Transverse colon (tissue), 4 donors: ENCODE measurements around the gene CCDC172. TPM values are rescaled to one million over a fixed set of nuclear protein-coding genes. Genes with fewer than 3 reads are reported as not detected.
A peak's percentile ranks its signal among the peaks of the same experiment; 100 is the strongest.
"Not testable (repeated sequence)": the region's sequence is repeated elsewhere in the genome, so short reads cannot be mapped to it uniquely, and the experiment has no call there.

Experiments used
- DNase-seq: peaks from one replicate; pipeline ENCODE4 v3.0.0-alpha.2; 2019
- H3K27ac ChIP-seq, 4 donors: fragments of 200-600 bp; sonication (generic); 2 replicates each; pipeline ENCODE4 v1.5.1; 2016 to 2018; ENCODE audit warnings: inconsistent platforms in 4 of 4
- H3K27me3 ChIP-seq: fragments of 200-600 bp; sonication (generic); 2 replicates; pipeline ENCODE4 v1.5.1; 2017; ENCODE audit warnings: inconsistent platforms
- H3K36me3 ChIP-seq, 4 donors: fragments of 200-600 bp; sonication (generic); 2 replicates each; pipeline ENCODE4 v1.5.1; 2017 to 2019; ENCODE audit warnings: inconsistent platforms in 4 of 4
- H3K4me1 ChIP-seq, 4 donors: fragments of 200-600 bp; sonication (generic); 2 replicates each; pipeline ENCODE4 v1.5.1; 2017 to 2020; ENCODE audit warnings: inconsistent platforms in 4 of 4
- H3K4me3 ChIP-seq, 4 donors: fragments of 200-600 bp; sonication (generic); 1 replicate in 1 of 4; 2 replicates in 3 of 4; pipeline versions ENCODE4 v1.5.1 to v1.6.1; 2017 to 2019; ENCODE audit warnings: inconsistent platforms in 4 of 4
- H3K9me3 ChIP-seq, 2 donors: fragments of 200-600 bp; sonication (generic); 2 replicates each; pipeline ENCODE4 v1.5.1; 2017 to 2019; ENCODE audit warnings: inconsistent platforms in 2 of 2
- CTCF ChIP-seq, 5 experiments: fragments of 200-600 bp in 3 of 5; fragments of 450-650 bp in 2 of 5; sonication (generic) in 3 of 5; IDR thresholded peaks; 1 replicate in 2 of 5; 2 replicates in 3 of 5; pipeline ENCODE4 v1.5.1; 2016 to 2017; ENCODE audit warnings: antibody characterized with exemption in 5 of 5, inconsistent platforms in 3 of 5, mild to moderate bottlenecking in 2 of 5, moderate library complexity in 1 of 5
- EP300 ChIP-seq: sonication (generic); formaldehyde crosslinking; IDR thresholded peaks from one replicate; pipeline ENCODE4 v1.6.1; 2017; ENCODE audit warnings: antibody characterized with exemption, low read depth
- POLR2A ChIP-seq: fragments of 450-650 bp; IDR thresholded peaks from one replicate; pipeline ENCODE4 v1.6.1; 2016; ENCODE audit warnings: antibody characterized with exemption, mild to moderate bottlenecking, moderate library complexity
- POLR2AphosphoS5 ChIP-seq, 3 donors: sonication (generic); formaldehyde crosslinking; IDR thresholded peaks; one replicate each; pipeline ENCODE4 v1.6.1; 2016; ENCODE audit warnings: antibody characterized with exemption in 3 of 3
- WGBS, 2 donors: methylation state at CpG; one replicate each; pipeline ENCODE4 v1.1.5; 2018; ENCODE audit warnings: low coverage in 1 of 2; 5-methylcytosine and 5-hydroxymethylcytosine counted together
- in situ Hi-C, 4 donors: fragments of 200-750 bp; cut with MboI; loops; one replicate each; pipeline versions ENCODE4 v1.15.0 to v1.15.1; 2017; ENCODE audit warnings: low sequenced_read_pairs in 3 of 4, low pct_ligation_motif_present in 1 of 4, low pct_unique_long_range_greater_than_20kb in 1 of 4
- intact Hi-C: fragments of 100-400 bp; cut with DNase I; formaldehyde crosslinking; loops from one replicate; pipeline ENCODE4 v1.15.1; 2023; ENCODE audit warnings: low total_unique reads
- total RNA-seq, 4 donors: library from RNA; depleted of rRNA; stranded (reverse); fragments of >200 nt; gene quantifications; one replicate each; pipeline ENCODE4 v1.1.0, GENCODE V29; 2016

Gene CCDC172
- total RNA-seq, 4 donors from 2014 or later, result not detected

- H3K9me3 ChIP-seq, result no peaks in the 10 kb centered on the region
- no peaks in the 10 kb centered on the region for H3K4me1 ChIP-seq
- intact Hi-C loops, result loop anchor here (5.0 kb wide), 1 partner anchor 932 kb away; no protein-coding TSS in a partner anchor
- H3K4me3 ChIP-seq, result no peak overlapping the region
- DNase-seq, result no peak
- no peak overlapping the region for H3K27ac ChIP-seq
- H3K27me3 ChIP-seq, result no peaks in the 10 kb centered on the region
- no peaks in the 10 kb centered on the region for H3K36me3 ChIP-seq
- WGBS, 2 donors, result 69 to 88% methylated on average over 2 of the region's 2 CpGs
- TF ChIP-seq EP300 (no peak), POLR2A (no peak), POLR2AphosphoS5 (IDR thresholded peaks at IDR 0.05) (no peak), CTCF (IDR thresholded peaks at IDR 0.05) (no peak)
- in situ Hi-C loops, result loop anchor here in 1 of 4 donors (10.0 to 25.0 kb wide), 2 partner anchors 1031 to 1223 kb away; no protein-coding TSS in a partner anchor
Measured at GRCh38 chr10:116385311-116385710, 61.1 kb downstream of the CCDC172 start.

GRCh38 chr10:116385994-116386809 is 62.0 kb downstream of the CCDC172 start:
- intact Hi-C loops, result loop anchor here (5.0 kb wide), 1 partner anchor 931 kb away; no protein-coding TSS in a partner anchor
- Histone ChIP-seq H3K27me3 (no peaks in the 10 kb centered on the region), H3K4me3 (no peak overlapping the region)

GRCh38 chr10:116393246-116393831 is 69.1 kb downstream of the CCDC172 start:
- H3K27me3 ChIP-seq, H3K9me3 ChIP-seq, H3K4me3 ChIP-seq, DNase-seq, H3K4me1 ChIP-seq, intact Hi-C loops, H3K27ac ChIP-seq, H3K36me3 ChIP-seq: not testable (repeated sequence)
- WGBS, 2 donors, result 92 to 93% methylated on average over 8 to 23 of the region's 43 CpGs
- in situ Hi-C loops, result loop anchor here in 1 of 4 donors (25.0 kb wide), 1 partner anchor 1231 kb away; no protein-coding TSS in a partner anchor

More at GRCh38 chr10:116385994-116386809, 62.0 kb downstream of the CCDC172 start:
- WGBS, 2 donors, result 3 to 7% methylated on average over 1 of the region's 1 CpG
- Histone ChIP-seq H3K9me3 (no peaks in the 10 kb centered on the region), H3K4me1 (no peaks in the 10 kb centered on the region), H3K36me3 (no peaks in the 10 kb centered on the region), H3K27ac (no peak overlapping the region)
- no peak for DNase-seq
- peak; percentile 37 to 53 (median 47) for TF ChIP-seq CTCF (IDR thresholded peaks at IDR 0.05)
- TF ChIP-seq POLR2AphosphoS5 (IDR thresholded peaks at IDR 0.05), result no peak
- in situ Hi-C loops, result loop anchor here in 1 of 4 donors (10.0 to 25.0 kb wide), 2 partner anchors 1031 to 1224 kb away; no protein-coding TSS in a partner anchor

GRCh38 chr10:116395223-116395985 is 71.2 kb downstream of the CCDC172 start:
- intact Hi-C loops, result no loop called here
- DNase-seq, result no peak
- WGBS, 2 donors, result 74% methylated on average over 10 to 13 of the region's 13 CpGs
- H3K36me3 ChIP-seq, result no peaks in the 10 kb centered on the region
- TF ChIP-seq EP300 (no peak), POLR2AphosphoS5 (IDR thresholded peaks at IDR 0.05) (no peak), POLR2A (no peak), CTCF (IDR thresholded peaks at IDR 0.05) (no peak)
- H3K27me3 ChIP-seq, result no peaks in the 10 kb centered on the region
- no peaks in the 10 kb centered on the region for H3K9me3 ChIP-seq
- in situ Hi-C loops, result loop anchor here in 1 of 4 donors (25.0 kb wide), 1 partner anchor 1233 kb away; no protein-coding TSS in a partner anchor
- H3K27ac ChIP-seq, result no peak overlapping the region
- H3K4me3 ChIP-seq, result no peak overlapping the region
- no peaks in the 10 kb centered on the region for H3K4me1 ChIP-seq
